ENCODE data around the gene KIAA1671. TPM values are rescaled to one million over a fixed set of nuclear protein-coding genes. Genes with fewer than 3 reads are reported as not detected.
"Not testable (repeated sequence)": the region's sequence is repeated elsewhere in the genome, so short reads cannot be mapped to it uniquely, and the experiment has no call there.

KIAA1671 gene
- total and polyA plus RNA-seq, 2 donors (not counting 1 experiment from before 2014, with no cell fraction given), result 0.01 to 0.02 TPM

DNA sequence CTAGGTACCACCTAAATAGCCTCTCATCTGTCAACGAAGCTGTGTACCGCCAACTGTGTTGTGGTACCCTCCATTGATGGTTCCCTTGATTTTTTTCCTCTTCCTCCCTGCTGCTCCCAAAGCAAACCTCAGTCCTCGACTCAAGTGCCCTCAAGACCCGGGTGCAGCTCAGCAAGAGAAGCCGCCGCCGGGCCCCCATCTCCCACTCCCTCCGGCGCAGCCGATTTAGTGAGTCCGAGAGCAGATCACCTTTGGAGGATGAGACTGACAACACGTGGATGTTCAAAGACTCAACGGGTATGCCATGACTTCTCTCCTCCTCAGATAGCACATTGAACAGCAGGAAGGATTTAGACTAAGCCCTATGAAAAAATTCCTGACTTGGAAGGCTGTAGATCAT, 224.7 kb downstream of the KIAA1671 start:
- no peaks in the 10 kb centered on the region for H3K36me3 ChIP-seq (replicated peaks in 1 of 2; ENCODE audit: control extremely low read depth in 1 of 2, control insufficient read depth in 1 of 2, extremely low read depth in 1 of 2, insufficient read depth in 2 of 2, low read length in 1 of 2)
- H4K20me1 ChIP-seq (ENCODE audit: control insufficient read depth, insufficient read depth, low read length, poor library complexity, severe bottlenecking), result no peaks in the 10 kb centered on the region
- no peak for DNase-seq
- Mint-ChIP-seq H3K4me3 (no peak overlapping the region), H3K4me1 (no peaks in the 10 kb centered on the region), H3K9me3 (ENCODE audit: insufficient read depth) (peaks cover 8% of the 10 kb centered on the region), H3K27ac (no peak overlapping the region), H3K27me3 (no peaks in the 10 kb centered on the region)
- H3K27me3 ChIP-seq (replicated peaks in 1 of 4; ENCODE audit: control extremely low read depth in 1 of 4, control insufficient read depth in 3 of 4, insufficient read depth in 4 of 4, low read length in 3 of 4), result no peaks in the 10 kb centered on the region
- no peak overlapping the region for H3K27ac ChIP-seq (ENCODE audit: low read length in 2 of 2)
- ChIA-PET POLR2A (no interaction called here), CTCF (no interaction called here)
- H3K4me2 ChIP-seq (replicated peaks; ENCODE audit: low read depth, low read length, poor library complexity, severe bottlenecking), result no peak overlapping the region
- H3K9ac ChIP-seq (ENCODE audit: low read length), result no peak overlapping the region
- TF ChIP-seq CTCF (IDR thresholded peaks at IDR 0.05), result no peak
- no peaks in the 10 kb centered on the region for H3K79me2 ChIP-seq (ENCODE audit: control insufficient read depth, insufficient read depth, low read length)
- peaks cover 0 to 11% (median 5%) of the 10 kb centered on the region in 3 donors for H3K9me3 ChIP-seq (ENCODE audit: control extremely low read depth in 1 of 3, control insufficient read depth in 2 of 3, insufficient read depth in 1 of 3, low read length in 2 of 3)
- no peak overlapping the region for H2AFZ ChIP-seq (ENCODE audit: insufficient read depth, low read depth, low read length, poor library complexity, severe bottlenecking)
- H3K4me3 ChIP-seq (ENCODE audit: control extremely low read depth in 1 of 5, extremely low read depth in 1 of 5, insufficient read depth in 1 of 5, low read depth in 2 of 5, low read length in 4 of 5), result no peak overlapping the region
- no peak for ATAC-seq (ENCODE audit: low read depth)
- no peaks in the 10 kb centered on the region for H3K4me1 ChIP-seq (ENCODE audit: control insufficient read depth in 2 of 2, insufficient read depth in 2 of 2, low read length in 2 of 2)
- intact Hi-C loops (cut with micrococcal nuclease), result no loop called here
- 91% methylated on average over 11 of the region's 13 CpGs for WGBS (ENCODE audit: insufficient coverage)

- POLR2A ChIA-PET, result no interaction called here
- intact Hi-C loops (cut with micrococcal nuclease), result no loop called here
- H3K4me3 Mint-ChIP-seq, result no peak overlapping the region
These were observed 225.4 kb downstream of the KIAA1671 start for GRCh38 chr22:25177895-25178294.

DNA sequence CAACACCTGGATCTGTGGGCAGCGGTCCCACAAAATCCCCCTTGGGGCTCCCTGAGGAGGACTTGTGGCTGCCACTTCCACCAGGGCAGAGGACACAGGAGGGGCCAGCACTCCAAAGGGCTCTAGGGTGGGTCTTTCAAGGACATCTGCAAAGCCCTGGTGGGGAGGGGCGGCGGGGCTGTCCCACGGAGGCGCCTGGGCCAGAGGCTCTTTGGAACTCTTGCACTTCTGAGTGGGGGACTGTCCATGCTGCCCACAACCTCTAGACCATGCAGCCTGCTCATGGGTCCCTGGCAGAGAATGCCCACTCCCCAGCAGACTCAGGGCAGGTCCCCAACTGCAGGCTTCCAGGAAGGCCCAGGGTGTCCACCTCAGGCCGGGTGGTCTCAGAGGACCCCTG, 225.8 kb downstream of the KIAA1671 start:
- peak overlapping the region; percentile 33 for H3K4me2 ChIP-seq (replicated peaks; ENCODE audit: low read depth, low read length, poor library complexity, severe bottlenecking)
- H3K36me3 ChIP-seq (replicated peaks in 1 of 2; ENCODE audit: control extremely low read depth in 1 of 2, control insufficient read depth in 1 of 2, extremely low read depth in 1 of 2, insufficient read depth in 2 of 2, low read length in 1 of 2); H3K79me2 ChIP-seq (ENCODE audit: control insufficient read depth, insufficient read depth, low read length); H3K27me3 Mint-ChIP-seq; H3K9ac ChIP-seq (ENCODE audit: low read length); H3K27ac ChIP-seq (ENCODE audit: low read length in 2 of 2); DNase-seq; POLR2A ChIA-PET; H4K20me1 ChIP-seq (ENCODE audit: control insufficient read depth, insufficient read depth, low read length, poor library complexity, severe bottlenecking); H3K4me1 ChIP-seq (ENCODE audit: control insufficient read depth in 2 of 2, insufficient read depth in 2 of 2, low read length in 2 of 2); H3K9me3 Mint-ChIP-seq (ENCODE audit: insufficient read depth); H3K4me3 Mint-ChIP-seq; CTCF ChIA-PET; H2AFZ ChIP-seq (ENCODE audit: insufficient read depth, low read depth, low read length, poor library complexity, severe bottlenecking); H3K27me3 ChIP-seq (replicated peaks in 1 of 4; ENCODE audit: control extremely low read depth in 1 of 4, control insufficient read depth in 3 of 4, insufficient read depth in 4 of 4, low read length in 3 of 4); H3K4me1 Mint-ChIP-seq; intact Hi-C loops (cut with micrococcal nuclease): not testable (repeated sequence)
- H3K4me3 ChIP-seq (ENCODE audit: control extremely low read depth in 1 of 5, extremely low read depth in 1 of 5, insufficient read depth in 1 of 5, low read depth in 2 of 5, low read length in 4 of 5), result peak overlapping the region in 3 of 5 experiments; percentile 24 to 35 (median 28)
- H3K9me3 ChIP-seq (ENCODE audit: control extremely low read depth in 1 of 3, control insufficient read depth in 2 of 3, insufficient read depth in 1 of 3, low read length in 2 of 3), result peaks cover 0 to 14% (median 5%) of the 10 kb centered on the region in 3 donors
- peak overlapping the region; percentile 63 for H3K27ac Mint-ChIP-seq
- 85% methylated on average over 5 of the region's 6 CpGs for WGBS (ENCODE audit: insufficient coverage)
- ATAC-seq (ENCODE audit: low read depth), result peak; percentile 21

More at GRCh38 chr22:25177895-25178294, 225.4 kb downstream of the KIAA1671 start:
- no peak for TF ChIP-seq CTCF (IDR thresholded peaks at IDR 0.05)
- Histone ChIP-seq H3K9me3 (ENCODE audit: control extremely low read depth in 1 of 3, control insufficient read depth in 2 of 3, insufficient read depth in 1 of 3, low read length in 2 of 3) (peaks cover 0 to 14% (median 5%) of the 10 kb centered on the region in 3 donors), H3K4me1 (ENCODE audit: control insufficient read depth in 2 of 2, insufficient read depth in 2 of 2, low read length in 2 of 2) (no peaks in the 10 kb centered on the region), H3K36me3 (replicated peaks in 1 of 2; ENCODE audit: control extremely low read depth in 1 of 2, control insufficient read depth in 1 of 2, extremely low read depth in 1 of 2, insufficient read depth in 2 of 2, low read length in 1 of 2) (no peaks in the 10 kb centered on the region), H3K4me3 (ENCODE audit: control extremely low read depth in 1 of 5, extremely low read depth in 1 of 5, insufficient read depth in 1 of 5, low read depth in 2 of 5, low read length in 4 of 5) (no peak overlapping the region), H3K79me2 (ENCODE audit: control insufficient read depth, insufficient read depth, low read length) (no peaks in the 10 kb centered on the region), H3K4me2 (replicated peaks; ENCODE audit: low read depth, low read length, poor library complexity, severe bottlenecking) (no peak overlapping the region), H2AFZ (ENCODE audit: insufficient read depth, low read depth, low read length, poor library complexity, severe bottlenecking) (no peak overlapping the region), H3K27me3 (replicated peaks in 1 of 4; ENCODE audit: control extremely low read depth in 1 of 4, control insufficient read depth in 3 of 4, insufficient read depth in 4 of 4, low read length in 3 of 4) (no peaks in the 10 kb centered on the region), H4K20me1 (ENCODE audit: control insufficient read depth, insufficient read depth, low read length, poor library complexity, severe bottlenecking) (no peaks in the 10 kb centered on the region), H3K27ac (ENCODE audit: low read length in 2 of 2) (no peak overlapping the region), H3K9ac (ENCODE audit: low read length) (no peak overlapping the region)
- H3K9me3 Mint-ChIP-seq (ENCODE audit: insufficient read depth), result peaks cover 8% of the 10 kb centered on the region
- no peak for DNase-seq
- CTCF ChIA-PET, result no interaction called here
- H3K4me1 Mint-ChIP-seq, result no peaks in the 10 kb centered on the region
- H3K27ac Mint-ChIP-seq, result no peak overlapping the region
- WGBS (ENCODE audit: insufficient coverage), result 91% methylated on average over 5 of the region's 9 CpGs
- no peaks in the 10 kb centered on the region for H3K27me3 Mint-ChIP-seq
- no peak for ATAC-seq (ENCODE audit: low read depth)
